Keratinocyte (primary cell): Measurements from ENCODE around the gene PLEKHF1.

Experiments used
- CTCF ChIP-seq, 3 experiments: IDR thresholded peaks in 1 of 3; conservative IDR thresholded peaks in 1 of 3; optimal IDR thresholded peaks in 1 of 3; 2 replicates in 2 of 3; 3 replicates in 1 of 3; pipeline versions ENCODE3 to v1.5.1; 2011; ENCODE audit warnings: low read length in 3 of 3, mild to moderate bottlenecking in 3 of 3, moderate library complexity in 2 of 3, control low read depth in 1 of 3, inconsistent platforms in 1 of 3; ENCODE audit not compliant: insufficient read depth in 2 of 3; ENCODE audit errors: extremely low read depth in 1 of 3
- EZH2 ChIP-seq: IDR thresholded peaks from one replicate; pipeline ENCODE4 v1.6.1; 2012; ENCODE audit warnings: inconsistent platforms, mild to moderate bottlenecking, low read length, moderate library complexity

- no peak for TF ChIP-seq CTCF (optimal IDR thresholded peaks at IDR 0.05 in 1 of 3, IDR thresholded peaks at IDR 0.05 in 1 of 3, conservative IDR thresholded peaks at IDR 0.05 in 1 of 3; ENCODE audit: extremely low read depth in 1 of 3, insufficient read depth in 2 of 3, low read length in 3 of 3)
- no peak for TF ChIP-seq EZH2
Observed at GRCh38 chr19:29687244-29687896, 22.1 kb downstream of the PLEKHF1 start.
